ENCODE results near the gene NXPH1.

- TF ChIP-seq CTCF (IDR thresholded peaks at IDR 0.05): no peak
- no peak for TF ChIP-seq EZH2phosphoT487 (IDR thresholded peaks at IDR 0.05)
Observed at GRCh38 chr7:8765374-8765773, 332.0 kb downstream of the NXPH1 start.
